HUES6 (cell line): ENCODE measurements around the gene TRIM54.
"Not testable (repeated sequence)": the region's sequence is repeated elsewhere in the genome, so short reads cannot be mapped to it uniquely, and the experiment has no call there.

Experiments
- H3K27ac ChIP-seq: 2 replicates; pipeline ENCODE4 v1.7.0; 2013; ENCODE audit warnings: low read depth, mild to moderate bottlenecking, low read length, inconsistent platforms
- H3K27me3 ChIP-seq: 2 replicates; pipeline ENCODE4 v1.6.1; 2013; ENCODE audit warnings: low read length; ENCODE audit not compliant: control insufficient read depth, insufficient read depth
- H3K36me3 ChIP-seq: 2 replicates; pipeline ENCODE4 v1.6.1; 2013; ENCODE audit warnings: low read length; ENCODE audit not compliant: control insufficient read depth, insufficient read depth
- H3K4me1 ChIP-seq: 2 replicates; pipeline ENCODE4 v1.6.1; 2013; ENCODE audit warnings: low read length; ENCODE audit not compliant: control insufficient read depth, insufficient read depth
- H3K4me3 ChIP-seq: 2 replicates; pipeline ENCODE4 v1.5.1; 2013; ENCODE audit warnings: low read depth, low read length
- H3K9ac ChIP-seq: one replicate; pipeline ENCODE4 v1.6.1; 2013; ENCODE audit warnings: mild to moderate bottlenecking, low read length
- H3K9me3 ChIP-seq: 2 replicates; pipeline ENCODE4 v1.6.1; 2013; ENCODE audit warnings: low read depth, low read length; ENCODE audit not compliant: control insufficient read depth, insufficient read depth

TRIM54 gene

DNA sequence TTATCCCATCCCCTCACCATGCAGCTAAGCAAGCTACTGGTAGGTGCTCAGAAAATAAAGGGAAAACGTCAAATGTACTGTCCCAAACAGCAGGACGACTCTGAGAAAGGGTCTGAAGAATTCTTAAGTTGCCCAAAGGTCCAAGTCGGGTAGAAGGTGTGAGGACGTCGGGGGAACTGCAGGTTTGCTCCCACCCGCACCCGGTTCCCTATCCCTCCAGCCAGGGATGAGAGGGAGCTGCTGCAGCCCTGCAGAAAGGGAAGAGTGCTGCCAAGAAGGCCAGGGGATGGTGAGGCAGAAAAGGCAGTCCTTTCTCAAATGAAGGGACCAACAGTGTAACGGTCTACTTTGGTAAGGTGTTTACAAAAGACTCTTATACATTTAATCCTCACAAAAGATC lies 32.9 kb downstream of the TRIM54 start:
- Histone ChIP-seq H3K4me3 (no peak overlapping the region), H3K9me3 (no peaks in the 10 kb centered on the region), H3K9ac (no peak overlapping the region), H3K27me3 (no peaks in the 10 kb centered on the region), H3K36me3 (peaks cover 10% of the 10 kb centered on the region), H3K4me1 (peaks cover 5% of the 10 kb centered on the region; the same call in 1 of the 2 replicates), H3K27ac (no peak overlapping the region)

DNA sequence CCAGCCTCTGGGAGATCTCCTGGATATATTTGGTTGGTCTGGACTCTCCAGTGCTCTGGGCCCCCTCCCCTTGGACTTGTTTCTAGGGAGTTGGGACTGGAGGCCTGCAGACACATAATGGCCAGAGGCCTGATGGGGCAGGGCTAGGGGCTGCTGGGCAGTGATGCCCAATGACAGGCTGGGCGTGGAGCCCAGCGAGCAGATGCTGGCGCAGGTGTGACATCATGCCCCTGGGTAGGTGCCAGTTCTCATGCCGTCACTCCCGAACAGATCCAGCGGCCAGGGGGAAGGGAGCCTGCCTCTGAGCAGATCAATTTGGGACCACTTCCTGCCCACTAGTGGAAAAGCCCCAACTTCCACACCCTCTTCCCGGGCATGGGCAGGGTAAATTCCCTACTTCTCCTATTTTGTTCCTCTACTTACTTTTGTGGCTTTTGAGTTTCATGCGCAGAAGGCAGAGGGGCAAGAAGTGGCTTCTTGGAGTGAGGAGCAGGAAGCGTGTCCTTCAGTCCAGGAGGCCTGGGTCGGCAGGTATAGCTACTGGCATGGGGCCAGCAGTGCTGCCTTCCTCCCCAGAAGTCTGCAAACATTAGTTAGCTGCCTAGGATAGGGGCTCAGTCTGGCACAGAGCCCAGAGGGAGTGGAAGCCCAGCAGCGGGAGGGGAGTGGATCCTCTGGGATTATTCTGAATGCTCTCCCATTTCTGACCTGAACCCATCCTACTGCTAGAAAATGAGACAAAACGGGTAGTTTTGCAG lies 34.6 kb downstream of the TRIM54 start:
- Histone ChIP-seq H3K36me3 (peaks cover 1% of the 10 kb centered on the region; the same call in 1 of the 2 replicates), H3K9me3 (no peaks in the 10 kb centered on the region), H3K4me3 (no peak overlapping the region), H3K4me1 (peaks cover 15% of the 10 kb centered on the region; the same call in 1 of the 2 replicates), H3K27me3 (no peaks in the 10 kb centered on the region), H3K9ac (no peak overlapping the region), H3K27ac (no peak overlapping the region)

DNA sequence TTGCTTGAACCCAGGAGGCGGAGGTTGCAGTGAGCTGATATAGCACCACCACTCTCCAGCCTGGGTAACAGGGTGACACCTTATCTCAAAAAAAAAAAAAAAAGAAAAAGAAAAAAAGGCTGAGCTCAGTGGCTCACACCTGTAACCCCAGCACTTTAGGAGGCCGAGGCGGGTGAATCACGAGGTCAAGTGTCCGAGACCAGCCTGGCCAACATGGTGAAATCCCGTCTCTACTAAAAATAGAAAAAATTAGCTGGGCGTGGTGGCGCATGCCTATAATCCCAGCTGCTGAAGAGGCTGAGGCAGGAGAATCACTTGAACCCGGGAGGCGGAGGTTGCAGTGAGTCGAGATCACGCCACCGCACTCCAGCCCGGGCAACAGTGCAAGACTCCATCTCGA lies 37.6 kb downstream of the TRIM54 start:
- not testable (repeated sequence) for H3K9ac ChIP-seq, H3K27me3 ChIP-seq, H3K9me3 ChIP-seq, H3K36me3 ChIP-seq, H3K27ac ChIP-seq, H3K4me3 ChIP-seq
- peaks cover 20% of the 10 kb centered on the region for H3K4me1 ChIP-seq

DNA sequence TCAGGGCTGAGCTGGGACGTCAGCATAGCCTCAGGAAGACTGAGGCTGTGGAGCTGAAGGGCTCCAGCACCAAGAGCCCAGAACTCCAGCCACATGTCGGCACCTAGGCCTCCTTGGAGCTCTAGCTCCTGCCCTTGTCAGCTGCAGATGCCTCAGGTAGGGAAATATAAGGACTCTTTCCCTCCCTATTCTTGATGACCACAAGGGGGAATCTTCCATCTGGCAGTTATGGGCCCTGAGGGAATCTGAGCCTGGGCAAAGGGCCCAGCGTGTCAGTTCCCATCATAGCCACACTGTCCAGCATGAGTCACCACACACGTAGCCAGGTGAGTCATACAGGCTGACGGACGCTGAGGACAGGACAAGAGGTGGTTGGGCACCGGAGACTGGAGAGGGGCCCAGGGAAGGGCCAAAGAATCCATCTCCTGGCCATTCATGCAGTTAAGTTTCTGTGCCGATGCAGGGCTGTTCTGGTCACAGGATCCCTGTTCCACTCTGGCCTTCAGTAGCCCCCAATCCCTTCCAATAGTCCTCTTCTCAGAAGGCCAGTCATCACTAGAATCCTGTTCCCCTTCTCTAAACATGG lies 38.8 kb downstream of the TRIM54 start:
- no peaks in the 10 kb centered on the region for H3K27me3 ChIP-seq
- H3K4me3 ChIP-seq: peak overlapping the region; percentile 10; the same call in 1 of the 2 replicates
- no peaks in the 10 kb centered on the region for H3K9me3 ChIP-seq
- peaks cover 18% of the 10 kb centered on the region for H3K4me1 ChIP-seq
- H3K36me3 ChIP-seq: peaks cover 5% of the 10 kb centered on the region
- peak overlapping the region; percentile 20 for H3K9ac ChIP-seq
- no peak overlapping the region for H3K27ac ChIP-seq

DNA sequence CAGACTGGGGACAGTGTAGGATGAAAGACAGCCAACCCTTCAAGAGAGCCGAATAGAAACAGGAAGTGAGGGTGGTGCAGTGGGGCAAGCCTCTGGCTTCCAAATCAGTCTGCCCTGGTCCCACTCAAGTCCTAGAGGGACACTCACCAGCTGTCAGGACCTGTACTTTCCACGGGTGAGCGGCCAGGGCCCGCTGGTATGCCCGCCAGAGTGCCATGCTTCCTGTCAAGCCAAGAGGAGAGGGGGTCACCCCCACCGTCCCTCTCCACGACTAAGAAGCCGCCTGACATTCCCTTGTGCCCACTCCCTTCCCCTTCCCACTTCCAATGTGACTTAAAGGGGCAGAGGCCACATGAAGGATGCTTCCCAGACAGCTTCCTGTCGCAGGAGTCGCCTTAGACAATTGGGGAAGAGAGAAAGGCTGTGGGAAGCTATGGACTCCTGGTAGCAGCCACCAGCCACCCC lies 40.1 kb downstream of the TRIM54 start:
- Histone ChIP-seq H3K36me3 (peaks cover 17% of the 10 kb centered on the region), H3K9me3 (no peaks in the 10 kb centered on the region), H3K4me3 (peak overlapping the region; percentile 86), H3K27ac (peak overlapping the region; percentile 91), H3K9ac (peak overlapping the region; percentile 98), H3K27me3 (no peaks in the 10 kb centered on the region), H3K4me1 (peaks cover 15% of the 10 kb centered on the region)

DNA sequence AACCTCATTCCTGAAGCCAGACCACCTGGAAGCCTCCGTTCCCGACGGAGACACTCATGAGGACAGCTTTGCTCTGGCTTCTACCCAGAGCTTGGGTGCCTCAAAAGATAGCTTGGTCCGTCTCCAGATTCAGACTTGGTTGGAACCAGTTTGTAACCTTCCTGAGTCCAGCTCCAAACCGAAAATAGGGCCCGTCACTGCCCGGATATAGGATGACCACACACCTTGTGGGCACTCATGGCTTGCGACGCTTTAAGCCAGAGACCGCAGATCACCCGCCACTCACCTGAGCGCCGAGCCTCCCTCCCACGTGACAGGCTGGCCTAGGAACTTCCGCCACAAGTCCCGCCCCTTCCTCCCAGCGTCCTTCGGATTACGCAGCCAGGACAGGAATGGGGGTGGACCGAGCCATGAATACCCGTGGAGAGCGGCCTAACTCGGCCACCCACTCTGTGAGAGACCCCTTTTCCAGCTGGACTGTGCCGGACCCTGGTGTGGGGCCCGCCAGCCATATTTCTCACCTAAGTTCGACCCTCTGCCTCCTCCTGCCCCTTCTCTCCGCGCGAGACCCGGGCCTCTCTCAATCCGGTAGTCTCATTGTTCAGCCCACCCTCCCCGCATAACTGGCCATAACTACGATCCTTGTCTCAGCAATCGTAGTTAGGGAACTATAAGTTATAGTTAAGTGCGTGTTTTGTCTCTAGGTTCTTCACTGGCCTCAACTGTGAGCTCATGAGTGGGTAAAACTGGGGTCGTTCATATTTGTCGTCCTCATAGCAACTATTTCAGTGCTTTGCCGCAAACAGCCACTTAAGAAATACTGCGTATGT lies 40.8 kb downstream of the TRIM54 start, which contains the start of gene MPV17:
Gene MPV17, minus strand, starts transcription at position 332 of the 830 bp plus-strand sequence. CDS start 580 bp downstream, outside the sequence.
- no peaks in the 10 kb centered on the region for H3K27me3 ChIP-seq
- peak within 1 kb of the TSS; percentile 91 for H3K27ac ChIP-seq
- H3K4me3 ChIP-seq: peak within 1 kb of the TSS; percentile 86
- H3K9me3 ChIP-seq: no peaks in the 10 kb centered on the region
- H3K9ac ChIP-seq: peak within 1 kb of the TSS; percentile 98
- H3K36me3 ChIP-seq: peaks cover 21% of the 10 kb centered on the region
- H3K4me1 ChIP-seq: peaks cover 15% of the 10 kb centered on the region

DNA sequence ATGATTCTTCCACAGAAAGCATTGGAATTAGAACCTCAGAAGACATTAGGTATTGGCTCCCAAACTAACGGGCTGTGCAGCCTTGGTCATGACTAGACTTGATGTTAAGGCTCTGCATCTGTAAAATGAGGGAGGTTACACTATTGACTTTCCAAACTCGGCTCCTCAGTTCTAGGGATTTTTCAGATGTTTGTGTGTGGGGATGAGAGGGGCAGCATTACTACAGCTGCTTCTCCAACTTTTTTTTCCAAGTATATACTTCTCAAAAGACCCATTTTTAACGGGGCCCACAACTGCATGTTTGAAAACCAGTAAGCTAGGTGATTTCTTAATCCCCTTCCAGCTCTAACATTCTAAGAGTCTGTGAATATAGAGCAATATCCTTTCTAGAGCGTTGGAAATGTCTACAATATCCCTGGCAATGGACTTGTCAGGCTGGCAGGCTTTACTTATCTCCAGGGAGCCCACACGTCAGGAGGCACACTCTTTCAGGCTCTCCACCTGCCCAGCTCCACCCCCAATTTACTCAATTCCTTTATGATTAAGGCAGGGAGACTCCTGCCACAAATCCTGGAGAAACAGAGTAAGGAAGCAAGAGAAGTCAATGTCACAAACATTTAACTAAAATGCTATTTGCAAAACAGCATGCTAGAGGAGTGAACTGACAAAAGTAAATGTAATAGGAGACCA lies 41.5 kb downstream of the TRIM54 start:
- Histone ChIP-seq H3K9me3 (no peaks in the 10 kb centered on the region), H3K36me3 (peaks cover 29% of the 10 kb centered on the region)

DNA sequence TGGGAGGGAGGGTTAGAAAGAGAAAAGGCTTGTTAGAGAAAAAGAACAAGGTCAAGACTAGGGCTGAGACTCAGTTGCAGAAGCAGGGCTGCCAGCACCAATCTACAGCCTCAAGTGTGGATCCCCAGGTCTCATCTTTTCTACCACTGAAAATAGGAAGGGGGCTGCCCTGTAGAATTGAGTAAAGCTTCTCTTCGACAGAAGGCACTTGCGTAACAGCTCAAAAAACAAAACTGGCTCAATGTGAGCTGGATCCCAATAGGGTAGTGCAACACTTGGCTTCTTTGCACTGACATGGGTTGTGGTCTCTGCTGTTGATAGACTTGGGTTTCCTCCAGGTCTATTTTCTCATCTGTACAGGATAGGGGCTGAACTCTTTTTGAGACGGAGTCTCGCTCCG lies 42.5 kb downstream of the TRIM54 start:
- no peak overlapping the region for H3K27ac ChIP-seq
- H3K9me3 ChIP-seq: no peaks in the 10 kb centered on the region
- H3K9ac ChIP-seq: no peak overlapping the region
- peaks cover 38% of the 10 kb centered on the region for H3K36me3 ChIP-seq
- no peaks in the 10 kb centered on the region for H3K27me3 ChIP-seq
- no peak overlapping the region for H3K4me3 ChIP-seq
- H3K4me1 ChIP-seq: peaks cover 15% of the 10 kb centered on the region

More for the DNA sequence above, 41.5 kb downstream of the TRIM54 start:
- Histone ChIP-seq H3K9ac (peak overlapping the region; percentile 98), H3K4me3 (peak overlapping the region; percentile 86), H3K27me3 (no peaks in the 10 kb centered on the region), H3K27ac (peak overlapping the region; percentile 91), H3K4me1 (peaks cover 15% of the 10 kb centered on the region)

DNA sequence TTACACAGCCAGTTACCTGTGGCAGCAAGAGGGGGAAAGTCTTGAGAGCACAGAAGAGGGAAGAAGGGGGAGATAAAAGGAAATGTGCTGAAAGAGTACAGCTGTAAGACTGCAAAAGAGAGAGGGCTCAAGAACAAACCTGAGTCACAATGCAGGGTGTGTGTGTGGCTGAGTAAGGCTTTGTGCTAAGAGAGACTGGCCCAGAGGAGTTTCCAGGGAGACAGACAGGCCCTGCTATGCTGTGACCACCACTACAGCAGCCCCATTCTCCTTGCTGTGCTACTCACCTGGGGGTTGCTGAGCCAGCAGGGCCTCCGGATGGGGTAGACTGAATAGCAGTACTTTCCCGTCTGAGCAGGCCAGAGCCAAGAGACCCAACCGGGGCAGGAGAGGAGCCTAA lies 53.1 kb downstream of the TRIM54 start:
- Histone ChIP-seq H3K4me3 (no peak overlapping the region), H3K36me3 (peaks cover 88% of the 10 kb centered on the region), H3K9me3 (no peaks in the 10 kb centered on the region), H3K4me1 (no peaks in the 10 kb centered on the region), H3K27ac (no peak overlapping the region), H3K27me3 (no peaks in the 10 kb centered on the region), H3K9ac (no peak overlapping the region)

DNA sequence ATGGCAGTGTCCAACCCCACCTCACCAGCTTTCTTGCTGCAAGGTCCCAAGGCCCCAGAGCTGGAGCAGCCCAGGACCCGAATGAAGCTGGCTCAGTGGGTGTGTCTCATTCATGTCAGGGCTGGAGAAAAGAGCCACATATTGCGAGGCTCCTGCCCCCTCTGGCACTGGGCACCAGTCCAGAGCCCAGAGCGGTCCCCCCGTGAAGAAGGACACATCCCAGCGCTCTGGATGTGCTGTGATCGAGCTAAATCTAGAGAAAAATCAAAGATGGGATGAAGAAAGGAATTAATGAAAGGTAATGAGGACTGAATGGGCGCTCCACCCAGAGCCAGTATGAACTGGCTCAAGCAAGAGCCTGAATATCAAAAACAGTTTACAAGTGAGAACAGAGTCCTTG lies 53.9 kb downstream of the TRIM54 start:
- no peaks in the 10 kb centered on the region for H3K9me3 ChIP-seq
- no peak overlapping the region for H3K27ac ChIP-seq
- no peak overlapping the region for H3K4me3 ChIP-seq
- H3K36me3 ChIP-seq: peaks cover 89% of the 10 kb centered on the region
- no peaks in the 10 kb centered on the region for H3K4me1 ChIP-seq
- H3K27me3 ChIP-seq: no peaks in the 10 kb centered on the region
- no peak overlapping the region for H3K9ac ChIP-seq
